ENCODE results near the gene DNAJB4.

Gene DNAJB4

DNA sequence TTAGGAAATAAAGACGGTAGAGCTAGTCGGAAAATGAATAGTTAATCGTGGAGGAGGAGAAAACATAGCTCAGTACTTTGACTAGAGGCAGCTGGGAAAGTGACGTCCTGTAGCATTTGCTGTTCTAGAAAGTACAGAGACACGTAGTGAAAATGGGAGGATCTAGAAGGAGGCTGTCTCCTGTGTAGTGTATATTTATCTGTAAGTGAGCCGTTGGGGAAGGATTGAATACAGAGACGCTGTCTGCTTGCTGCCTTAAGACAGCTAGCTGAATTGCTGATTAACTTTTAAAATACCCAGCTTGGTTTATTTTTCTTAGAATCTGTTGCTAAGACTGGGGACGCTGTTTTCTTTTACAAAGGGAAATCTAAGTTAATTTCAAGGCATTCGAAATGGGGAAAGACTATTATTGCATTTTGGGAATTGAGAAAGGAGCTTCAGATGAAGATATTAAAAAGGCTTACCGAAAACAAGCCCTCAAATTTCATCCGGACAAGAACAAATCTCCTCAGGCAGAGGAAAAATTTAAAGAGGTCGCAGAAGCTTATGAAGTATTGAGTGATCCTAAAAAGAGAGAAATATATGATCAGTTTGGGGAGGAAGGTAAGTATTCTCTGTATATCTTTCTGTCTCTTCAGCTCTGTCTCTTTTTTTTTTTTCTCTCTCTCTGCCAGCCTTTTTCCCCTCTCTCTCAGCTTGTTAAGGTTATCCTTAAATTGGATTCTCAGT lies at the start of gene DNAJB4:
Gene DNAJB4, plus strand, starts transcription at position 221 of the 729 bp plus-strand sequence. Its CDS starts 172 bp downstream, at position 393.
- TF ChIP-seq, protein P1, sequence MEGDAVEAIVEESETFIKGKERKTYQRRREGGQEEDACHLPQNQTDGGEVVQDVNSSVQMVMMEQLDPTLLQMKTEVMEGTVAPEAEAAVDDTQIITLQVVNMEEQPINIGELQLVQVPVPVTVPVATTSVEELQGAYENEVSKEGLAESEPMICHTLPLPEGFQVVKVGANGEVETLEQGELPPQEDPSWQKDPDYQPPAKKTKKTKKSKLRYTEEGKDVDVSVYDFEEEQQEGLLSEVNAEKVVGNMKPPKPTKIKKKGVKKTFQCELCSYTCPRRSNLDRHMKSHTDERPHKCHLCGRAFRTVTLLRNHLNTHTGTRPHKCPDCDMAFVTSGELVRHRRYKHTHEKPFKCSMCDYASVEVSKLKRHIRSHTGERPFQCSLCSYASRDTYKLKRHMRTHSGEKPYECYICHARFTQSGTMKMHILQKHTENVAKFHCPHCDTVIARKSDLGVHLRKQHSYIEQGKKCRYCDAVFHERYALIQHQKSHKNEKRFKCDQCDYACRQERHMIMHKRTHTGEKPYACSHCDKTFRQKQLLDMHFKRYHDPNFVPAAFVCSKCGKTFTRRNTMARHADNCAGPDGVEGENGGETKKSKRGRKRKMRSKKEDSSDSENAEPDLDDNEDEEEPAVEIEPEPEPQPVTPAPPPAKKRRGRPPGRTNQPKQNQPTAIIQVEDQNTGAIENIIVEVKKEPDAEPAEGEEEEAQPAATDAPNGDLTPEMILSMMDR (IDR thresholded peaks at IDR 0.05; ENCODE audit: low read depth, low read length) = no peak
- DNase-seq (ENCODE audit: extremely low read depth, low read depth) = peak; percentile 94

DNA sequence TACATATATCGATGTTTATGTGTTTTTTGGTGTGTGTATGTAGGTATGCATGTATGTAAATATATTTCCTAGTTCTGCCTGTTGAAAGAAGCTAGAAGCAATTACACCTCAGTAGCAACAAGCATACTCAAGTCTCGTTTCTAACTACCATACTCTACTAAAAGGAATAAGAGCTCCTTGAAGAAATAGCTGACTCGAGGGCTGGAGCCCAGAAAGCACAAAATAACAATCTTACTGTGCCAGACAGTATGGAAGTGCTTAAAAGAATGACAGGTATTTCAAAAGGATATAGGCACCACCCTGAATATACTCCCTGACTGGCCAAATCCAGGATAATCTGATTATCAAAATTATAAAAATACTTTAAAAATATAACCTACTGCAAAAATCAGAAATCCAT lies 49.0 kb upstream of the DNAJB4 start:
- DNase-seq (ENCODE audit: extremely low read depth, low read depth) = no peak
- TF ChIP-seq, protein P1 (IDR thresholded peaks at IDR 0.05; ENCODE audit: low read depth, low read length) = no peak

- TF ChIP-seq, protein P1 (IDR thresholded peaks at IDR 0.05; ENCODE audit: low read depth, low read length) = no peak
- no peak for DNase-seq (ENCODE audit: extremely low read depth, low read depth)
Observed at GRCh38 chr1:77956464-77956863, 48.3 kb upstream of the DNAJB4 start.

GRCh38 chr1:77958391-77958790 lies 46.3 kb upstream of the DNAJB4 start:
- TF ChIP-seq, protein P1 (IDR thresholded peaks at IDR 0.05; ENCODE audit: low read depth, low read length) = no peak
- DNase-seq (ENCODE audit: extremely low read depth, low read depth) = peak; percentile 30

GRCh38 chr1:77958850-77959249 lies 45.9 kb upstream of the DNAJB4 start:
- no peak for DNase-seq (ENCODE audit: extremely low read depth, low read depth)
- TF ChIP-seq, protein P1 (IDR thresholded peaks at IDR 0.05; ENCODE audit: low read depth, low read length) = no peak

GRCh38 chr1:77961392-77961791 lies 43.3 kb upstream of the DNAJB4 start:
- no peak for DNase-seq (ENCODE audit: extremely low read depth, low read depth)
- TF ChIP-seq, protein P1 (IDR thresholded peaks at IDR 0.05; ENCODE audit: low read depth, low read length) = no peak

DNA sequence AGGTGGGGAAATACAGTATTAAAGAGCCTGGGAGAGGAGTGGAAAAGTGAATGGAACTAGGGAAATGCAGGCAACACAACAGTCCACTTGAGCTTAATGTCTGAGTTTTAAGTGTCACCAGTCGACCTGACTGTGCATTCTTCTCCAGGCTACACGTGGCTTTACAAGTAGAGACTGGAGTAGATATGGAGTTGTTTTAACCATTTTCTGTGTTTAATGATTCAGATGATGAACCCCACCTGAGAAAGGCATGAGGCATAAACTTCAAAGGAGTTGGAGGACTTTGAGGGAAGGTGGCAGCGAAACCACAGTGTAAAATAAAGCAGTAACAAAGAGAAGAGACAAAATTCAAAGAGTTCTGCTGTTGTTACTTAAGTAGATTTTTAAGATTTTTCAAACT lies 38.4 kb upstream of the DNAJB4 start:
- TF ChIP-seq, protein P1 (IDR thresholded peaks at IDR 0.05; ENCODE audit: low read depth, low read length) = no peak
- no peak for DNase-seq (ENCODE audit: extremely low read depth, low read depth)
